Stimulated activated memory B cell treated with anti-CD40 and anti-IgM and Interleukin-4, amounts not matched to agents 10 μg/mL and 1 μg/mL and 100 μg/mL, for 72 hours (primary cell): ENCODE data around the gene BICRA.
A peak's percentile ranks its signal among the peaks of the same experiment; 100 is the strongest.
"Not testable (repeated sequence)": the region's sequence is repeated elsewhere in the genome, so short reads cannot be mapped to it uniquely, and the experiment has no call there.

ENCODE experiments used
- ATAC-seq: fragments of 150-1000 bp; cut with Tn5 transposase; 2 replicates; pipeline ENCODE4 v1.10.0; 2021
- H3K27ac Mint-ChIP-seq: one replicate; pipeline ENCODE4 v1.8.0; 2022; ENCODE audit warnings: mild to moderate bottlenecking, mixed read lengths
- H3K27me3 Mint-ChIP-seq: one replicate; pipeline ENCODE4 v1.8.0; 2022; ENCODE audit warnings: mixed read lengths
- H3K36me3 Mint-ChIP-seq: one replicate; pipeline ENCODE4 v1.8.0; 2022; ENCODE audit warnings: mixed read lengths
- H3K4me1 Mint-ChIP-seq: one replicate; pipeline ENCODE4 v1.8.0; 2022; ENCODE audit warnings: mixed read lengths
- H3K4me3 Mint-ChIP-seq: one replicate; pipeline ENCODE4 v1.8.0; 2022; ENCODE audit warnings: mild to moderate bottlenecking, moderate library complexity, mixed read lengths
- H3K9me3 Mint-ChIP-seq: one replicate; pipeline ENCODE4 v1.8.0; 2022; ENCODE audit warnings: mixed read lengths

Gene BICRA

GRCh38 chr19:47741544-47742140 lies 132.7 kb downstream of the BICRA start:
- H3K27ac Mint-ChIP-seq, result no peak overlapping the region
- H3K4me1 Mint-ChIP-seq, result peaks cover 28% of the 10 kb centered on the region
- no peak overlapping the region for H3K4me3 Mint-ChIP-seq
- peaks cover under 1% of the 10 kb centered on the region for H3K27me3 Mint-ChIP-seq
- no peaks in the 10 kb centered on the region for H3K36me3 Mint-ChIP-seq
- peaks cover 7% of the 10 kb centered on the region for H3K9me3 Mint-ChIP-seq
- no peak for ATAC-seq

GRCh38 chr19:47742634-47743033 lies 133.7 kb downstream of the BICRA start:
- Mint-ChIP-seq H3K4me1 (peaks cover 32% of the 10 kb centered on the region), H3K9me3 (peaks cover 7% of the 10 kb centered on the region), H3K4me3 (peak overlapping the region; percentile 82), H3K27me3 (no peaks in the 10 kb centered on the region), H3K36me3 (no peaks in the 10 kb centered on the region), H3K27ac (peak overlapping the region; percentile 62)
- ATAC-seq, result no peak

DNA sequence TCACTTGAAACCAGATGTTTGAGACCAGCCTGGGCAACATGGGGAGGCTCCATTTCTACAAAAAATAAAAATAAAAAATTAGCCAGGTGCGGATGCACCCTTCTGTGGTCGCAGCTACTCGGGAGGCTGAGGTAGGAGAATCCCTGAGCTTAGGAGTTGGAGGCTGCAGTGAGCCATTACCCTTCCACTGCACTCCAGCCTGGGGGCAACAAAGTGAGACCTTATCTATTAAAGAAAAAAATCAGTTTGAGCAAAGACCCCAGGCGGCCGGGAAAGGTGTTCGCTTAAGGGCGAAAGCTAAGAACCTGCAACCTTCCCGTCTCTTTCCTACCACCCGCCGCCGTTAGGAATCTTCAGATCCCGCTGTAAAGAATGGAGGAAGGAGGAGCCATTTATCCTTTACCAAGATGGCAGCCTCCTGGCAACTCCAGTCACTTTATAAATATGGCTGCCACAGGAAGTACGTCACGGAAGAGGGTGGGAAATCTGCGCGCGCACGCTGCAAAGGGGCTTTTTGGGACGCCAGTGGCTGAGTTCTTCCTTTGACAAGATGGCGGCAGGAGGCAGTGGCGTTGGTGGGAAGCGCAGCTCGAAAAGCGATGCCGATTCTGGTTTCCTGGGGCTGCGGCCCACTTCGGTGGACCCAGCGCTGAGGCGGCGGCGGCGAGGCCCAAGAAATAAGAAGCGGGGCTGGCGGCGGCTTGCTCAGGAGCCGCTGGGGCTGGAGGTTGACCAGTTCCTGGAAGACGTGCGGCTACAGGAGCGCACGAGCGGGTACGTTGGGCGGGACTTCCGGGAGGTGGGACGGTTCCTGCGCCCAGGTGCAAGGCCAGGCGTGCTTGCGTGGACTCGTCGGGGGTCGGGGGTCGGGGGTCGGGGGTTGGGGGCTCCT lies 136.3 kb downstream of the BICRA start, which contains the start of gene NOP53:
Gene NOP53, plus strand, starts transcription at position 537 of the 892 bp plus-strand sequence. Its CDS starts 14 bp downstream, at position 551.
- Mint-ChIP-seq H3K27ac (peak within 1 kb of the TSS; percentile 99), H3K9me3 (peaks cover 7% of the 10 kb centered on the region), H3K27me3 (no peaks in the 10 kb centered on the region), H3K36me3 (peaks cover 24% of the 10 kb centered on the region), H3K4me3 (peak within 1 kb of the TSS; percentile 88), H3K4me1 (peaks cover 48% of the 10 kb centered on the region)
- peak; percentile 86 for ATAC-seq

GRCh38 chr19:47746129-47746528 lies 137.2 kb downstream of the BICRA start:
- not testable (repeated sequence) for ATAC-seq, H3K9me3 Mint-ChIP-seq, H3K27me3 Mint-ChIP-seq
- Mint-ChIP-seq H3K27ac (peak overlapping the region; percentile 99), H3K4me3 (peak overlapping the region; percentile 88), H3K4me1 (peaks cover 48% of the 10 kb centered on the region), H3K36me3 (peaks cover 31% of the 10 kb centered on the region)

DNA sequence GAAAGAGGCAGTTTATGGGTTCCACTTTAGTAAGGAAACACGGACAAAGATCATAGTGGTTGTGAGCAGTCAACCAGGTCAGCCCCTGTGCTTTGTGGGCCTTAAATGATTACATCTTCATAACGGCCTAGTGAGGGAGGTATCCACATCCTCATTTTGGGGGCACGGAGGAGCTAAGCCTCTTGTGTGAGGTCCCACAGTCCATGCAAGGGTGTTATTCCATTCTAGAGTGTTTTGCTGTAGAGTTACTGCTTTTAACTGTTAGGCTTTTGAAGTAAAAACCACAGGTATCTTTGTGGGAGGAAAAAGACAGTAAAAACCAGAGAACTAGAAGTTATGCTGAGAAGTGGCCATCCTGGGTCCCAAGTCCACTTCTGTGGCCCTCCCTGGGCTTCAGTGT lies 140.4 kb downstream of the BICRA start:
- Mint-ChIP-seq H3K4me3 (peak overlapping the region; percentile 6), H3K4me1 (peaks cover 30% of the 10 kb centered on the region), H3K9me3 (no peaks in the 10 kb centered on the region), H3K27me3 (no peaks in the 10 kb centered on the region), H3K27ac (peak overlapping the region; percentile 77), H3K36me3 (peaks cover 61% of the 10 kb centered on the region)
- ATAC-seq, result peak; percentile 83

- no peak for ATAC-seq
- no peaks in the 10 kb centered on the region for H3K9me3 Mint-ChIP-seq
- peaks cover 66% of the 10 kb centered on the region for H3K36me3 Mint-ChIP-seq
- H3K4me1 Mint-ChIP-seq, result peaks cover 30% of the 10 kb centered on the region
- H3K27me3 Mint-ChIP-seq, result no peaks in the 10 kb centered on the region
- no peak overlapping the region for H3K4me3 Mint-ChIP-seq
- H3K27ac Mint-ChIP-seq, result no peak overlapping the region
Observed at GRCh38 chr19:47750752-47751151, 141.8 kb downstream of the BICRA start.

- Mint-ChIP-seq H3K9me3 (peaks cover 3% of the 10 kb centered on the region), H3K4me1 (peaks cover 22% of the 10 kb centered on the region), H3K4me3 (no peak overlapping the region), H3K27ac (no peak overlapping the region), H3K36me3 (peaks cover 84% of the 10 kb centered on the region), H3K27me3 (no peaks in the 10 kb centered on the region)
- no peak for ATAC-seq
Observed at GRCh38 chr19:47752440-47753211, 143.7 kb downstream of the BICRA start.
